Duodenal mucosa (tissue), 2 donors: ENCODE results near the gene SEC61B.
A peak's percentile ranks its signal among the peaks of the same experiment; 100 is the strongest.

Experiments used
- H3K27ac ChIP-seq: one replicate; pipeline ENCODE4 v1.7.0; 2013; ENCODE audit warnings: low read depth, low read length
- H3K27me3 ChIP-seq, 2 donors: one replicate each; pipeline ENCODE4 v1.7.0; 2013; ENCODE audit warnings: low read length in 2 of 2, control low read depth in 1 of 2; ENCODE audit not compliant: insufficient read depth in 2 of 2, control insufficient read depth in 1 of 2
- H3K36me3 ChIP-seq, 2 donors: one replicate each; pipeline ENCODE4 v1.7.0; 2013; ENCODE audit warnings: low read length in 2 of 2, control low read depth in 1 of 2; ENCODE audit not compliant: insufficient read depth in 2 of 2, control insufficient read depth in 1 of 2
- H3K4me1 ChIP-seq, 2 donors: one replicate each; pipeline ENCODE4 v1.7.0; 2013; ENCODE audit warnings: low read length in 2 of 2, control low read depth in 1 of 2; ENCODE audit not compliant: insufficient read depth in 2 of 2, control insufficient read depth in 1 of 2
- H3K4me3 ChIP-seq, 2 donors: one replicate each; pipeline ENCODE4 v1.7.0; 2013; ENCODE audit warnings: low read length in 2 of 2, low read depth in 1 of 2
- H3K9ac ChIP-seq, 2 donors: one replicate each; pipeline ENCODE4 v1.7.0; 2013; ENCODE audit warnings: low read length in 2 of 2, low read depth in 1 of 2
- H3K9me3 ChIP-seq, 2 donors: one replicate each; pipeline ENCODE4 v1.7.0; 2013; ENCODE audit warnings: low read length in 2 of 2, control low read depth in 1 of 2; ENCODE audit not compliant: control insufficient read depth in 1 of 2

The SEC61B gene

GRCh38 chr9:99182356-99182755, 39.7 kb upstream of the SEC61B start:
- peaks cover 0 to 6% of the 10 kb centered on the region in 2 donors for H3K4me1 ChIP-seq
- H3K27ac ChIP-seq, result no peak overlapping the region
- no peak overlapping the region for H3K9ac ChIP-seq
- no peaks in the 10 kb centered on the region for H3K27me3 ChIP-seq
- no peaks in the 10 kb centered on the region for H3K9me3 ChIP-seq
- H3K4me3 ChIP-seq, result no peak overlapping the region
- no peaks in the 10 kb centered on the region for H3K36me3 ChIP-seq

DNA sequence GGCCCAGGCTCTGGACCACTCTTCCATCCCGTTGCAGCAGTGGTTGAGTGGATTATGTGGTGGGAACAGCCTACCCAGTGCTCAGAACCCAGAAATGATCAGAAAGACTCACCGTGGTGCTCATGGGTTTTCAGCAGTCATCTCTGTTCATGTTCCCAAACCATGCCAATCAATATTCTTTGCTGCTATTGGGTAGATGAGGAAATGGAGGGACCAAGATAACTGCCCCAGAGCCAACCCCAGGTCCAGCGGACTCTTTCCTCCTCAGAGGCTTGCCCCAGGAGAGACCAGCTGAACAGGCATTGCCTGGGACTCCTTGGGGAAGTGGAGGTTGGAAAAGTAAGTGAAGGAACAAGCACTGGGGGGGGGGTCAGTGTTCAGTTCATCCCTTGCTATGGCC, 38.5 kb upstream of the SEC61B start:
- H3K27ac ChIP-seq, result no peak overlapping the region
- H3K4me1 ChIP-seq, result peaks cover 0 to 6% of the 10 kb centered on the region in 2 donors
- no peaks in the 10 kb centered on the region for H3K27me3 ChIP-seq
- H3K36me3 ChIP-seq, result no peaks in the 10 kb centered on the region
- no peak overlapping the region for H3K4me3 ChIP-seq
- no peak overlapping the region for H3K9ac ChIP-seq
- no peaks in the 10 kb centered on the region for H3K9me3 ChIP-seq

GRCh38 chr9:99184110-99184474, 38.0 kb upstream of the SEC61B start:
- Histone ChIP-seq H3K9me3 (no peaks in the 10 kb centered on the region), H3K27ac (no peak overlapping the region), H3K4me1 (peaks cover 0 to 6% of the 10 kb centered on the region in 2 donors), H3K36me3 (no peaks in the 10 kb centered on the region), H3K27me3 (no peaks in the 10 kb centered on the region), H3K4me3 (no peak overlapping the region), H3K9ac (no peak overlapping the region)

DNA sequence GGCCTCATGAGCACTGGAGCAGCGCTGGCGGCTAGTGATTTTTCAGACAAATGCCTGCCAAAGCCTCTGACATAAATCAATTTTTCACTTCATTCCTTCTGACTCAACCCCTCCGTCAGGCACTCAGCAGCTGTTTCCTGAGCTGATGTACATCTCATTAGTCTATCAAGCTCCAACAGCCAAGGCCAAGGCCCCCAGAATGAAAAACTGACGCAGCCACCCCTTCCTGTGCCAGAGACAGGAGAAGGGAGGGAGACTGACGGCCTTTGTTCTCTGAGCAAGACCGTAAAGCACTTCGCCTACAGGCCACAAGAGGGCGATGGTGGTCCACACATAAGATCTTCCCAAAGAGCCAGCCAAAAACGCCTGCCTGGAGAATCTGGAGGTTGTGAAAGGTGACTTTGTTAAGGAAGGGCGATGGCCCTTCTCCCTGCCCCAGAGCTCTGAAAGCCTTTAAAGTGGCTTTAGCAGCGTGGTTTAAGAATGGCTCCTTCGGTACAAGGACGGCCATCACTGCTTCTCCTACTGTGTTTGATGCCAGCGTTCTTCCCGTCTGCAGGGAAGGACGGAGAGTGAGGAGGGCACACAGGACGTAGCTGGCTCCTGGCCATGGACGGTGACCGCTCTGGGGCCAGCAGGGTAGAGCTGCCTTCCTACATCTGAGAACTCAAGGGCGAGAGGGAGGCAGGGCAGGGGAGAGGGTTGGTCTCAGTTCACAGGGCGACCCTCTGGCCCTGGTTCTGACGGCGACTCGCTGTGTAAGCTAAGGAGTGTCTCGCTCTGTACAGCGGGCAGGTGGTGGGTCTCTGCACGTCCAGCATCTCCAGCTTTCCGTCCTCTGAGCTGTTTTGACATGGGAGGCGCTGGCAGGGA, 37.4 kb upstream of the SEC61B start:
- Histone ChIP-seq H3K9me3 (no peaks in the 10 kb centered on the region), H3K27me3 (no peaks in the 10 kb centered on the region), H3K4me1 (peaks cover 0 to 6% of the 10 kb centered on the region in 2 donors), H3K4me3 (peak overlapping the region; percentile 32 to 56), H3K9ac (peak overlapping the region in 1 of 2 donors; percentile 30), H3K36me3 (no peaks in the 10 kb centered on the region), H3K27ac (no peak overlapping the region)

DNA sequence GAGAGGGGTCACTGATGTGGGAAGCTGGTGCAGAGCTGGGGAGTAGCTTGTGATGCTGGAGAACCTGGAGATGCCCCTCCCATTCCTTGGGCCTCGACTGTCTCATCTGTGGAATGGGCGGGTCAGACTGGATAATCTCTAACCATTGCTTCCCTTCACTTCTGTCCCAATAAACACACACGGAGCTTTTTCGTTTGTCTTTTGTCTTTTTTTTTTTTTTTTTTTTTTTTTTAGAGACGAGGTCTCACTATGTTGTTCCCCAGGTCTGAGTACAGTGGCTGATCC, 36.8 kb upstream of the SEC61B start:
- Histone ChIP-seq H3K9ac (peak overlapping the region in 1 of 2 donors; percentile 30), H3K27me3 (no peaks in the 10 kb centered on the region), H3K4me1 (peaks cover 0 to 6% of the 10 kb centered on the region in 2 donors), H3K27ac (no peak overlapping the region), H3K36me3 (no peaks in the 10 kb centered on the region), H3K9me3 (no peaks in the 10 kb centered on the region), H3K4me3 (peak overlapping the region in 1 of 2 donors; percentile 56)

- no peak overlapping the region for H3K9ac ChIP-seq
- no peak overlapping the region for H3K4me3 ChIP-seq
- no peak overlapping the region for H3K27ac ChIP-seq
- H3K4me1 ChIP-seq, result peaks cover 0 to 6% of the 10 kb centered on the region in 2 donors
- no peaks in the 10 kb centered on the region for H3K9me3 ChIP-seq
- no peaks in the 10 kb centered on the region for H3K27me3 ChIP-seq
- H3K36me3 ChIP-seq, result no peaks in the 10 kb centered on the region
Measured at GRCh38 chr9:99185934-99186333, 36.1 kb upstream of the SEC61B start.

- no peaks in the 10 kb centered on the region for H3K36me3 ChIP-seq
- H3K9me3 ChIP-seq, result no peaks in the 10 kb centered on the region
- H3K27ac ChIP-seq, result no peak overlapping the region
- peaks cover 0 to 6% of the 10 kb centered on the region in 2 donors for H3K4me1 ChIP-seq
- no peaks in the 10 kb centered on the region for H3K27me3 ChIP-seq
- no peak overlapping the region for H3K4me3 ChIP-seq
- H3K9ac ChIP-seq, result no peak overlapping the region
Measured at GRCh38 chr9:99187311-99187710, 34.8 kb upstream of the SEC61B start.

- Histone ChIP-seq H3K9ac (no peak overlapping the region), H3K9me3 (no peaks in the 10 kb centered on the region), H3K27ac (no peak overlapping the region), H3K27me3 (no peaks in the 10 kb centered on the region), H3K4me1 (peaks cover 0 to 6% of the 10 kb centered on the region in 2 donors), H3K4me3 (no peak overlapping the region), H3K36me3 (no peaks in the 10 kb centered on the region)
Measured at GRCh38 chr9:99189186-99189585, 32.9 kb upstream of the SEC61B start.

- peaks cover 0 to 2% of the 10 kb centered on the region in 2 donors for H3K4me1 ChIP-seq
- no peaks in the 10 kb centered on the region for H3K27me3 ChIP-seq
- H3K9me3 ChIP-seq, result no peaks in the 10 kb centered on the region
- H3K9ac ChIP-seq, result no peak overlapping the region
- H3K4me3 ChIP-seq, result no peak overlapping the region
- no peak overlapping the region for H3K27ac ChIP-seq
- no peaks in the 10 kb centered on the region for H3K36me3 ChIP-seq
Measured at GRCh38 chr9:99189887-99190596, 32.0 kb upstream of the SEC61B start.

- Histone ChIP-seq H3K9me3 (no peaks in the 10 kb centered on the region), H3K4me1 (no peaks in the 10 kb centered on the region), H3K27ac (no peak overlapping the region), H3K36me3 (no peaks in the 10 kb centered on the region), H3K27me3 (no peaks in the 10 kb centered on the region), H3K9ac (no peak overlapping the region), H3K4me3 (no peak overlapping the region)
Measured at GRCh38 chr9:99190597-99191283, 31.3 kb upstream of the SEC61B start.
